ENCODE results near the gene OAF.

Gene OAF

DNA sequence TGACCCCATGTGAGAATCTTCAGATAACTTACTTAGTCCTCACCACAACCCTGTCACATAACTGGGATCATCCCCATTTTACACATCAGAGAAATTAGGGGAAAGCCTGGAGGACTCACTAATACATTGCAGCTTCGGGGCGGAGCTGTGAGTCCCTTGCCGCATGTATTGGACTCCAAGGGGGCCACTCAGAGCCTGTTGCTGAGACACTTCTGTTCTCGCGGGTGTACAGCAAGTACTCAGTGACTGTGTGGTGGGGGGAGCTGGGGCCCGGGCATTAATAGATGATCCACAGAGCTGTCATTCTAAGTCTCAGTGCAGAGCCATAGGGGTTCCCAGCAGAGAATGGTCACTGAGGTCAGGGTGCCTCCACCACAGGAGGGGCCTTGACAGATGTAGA lies 13.5 kb downstream of the OAF start:
- DNase-seq, result no peak

DNA sequence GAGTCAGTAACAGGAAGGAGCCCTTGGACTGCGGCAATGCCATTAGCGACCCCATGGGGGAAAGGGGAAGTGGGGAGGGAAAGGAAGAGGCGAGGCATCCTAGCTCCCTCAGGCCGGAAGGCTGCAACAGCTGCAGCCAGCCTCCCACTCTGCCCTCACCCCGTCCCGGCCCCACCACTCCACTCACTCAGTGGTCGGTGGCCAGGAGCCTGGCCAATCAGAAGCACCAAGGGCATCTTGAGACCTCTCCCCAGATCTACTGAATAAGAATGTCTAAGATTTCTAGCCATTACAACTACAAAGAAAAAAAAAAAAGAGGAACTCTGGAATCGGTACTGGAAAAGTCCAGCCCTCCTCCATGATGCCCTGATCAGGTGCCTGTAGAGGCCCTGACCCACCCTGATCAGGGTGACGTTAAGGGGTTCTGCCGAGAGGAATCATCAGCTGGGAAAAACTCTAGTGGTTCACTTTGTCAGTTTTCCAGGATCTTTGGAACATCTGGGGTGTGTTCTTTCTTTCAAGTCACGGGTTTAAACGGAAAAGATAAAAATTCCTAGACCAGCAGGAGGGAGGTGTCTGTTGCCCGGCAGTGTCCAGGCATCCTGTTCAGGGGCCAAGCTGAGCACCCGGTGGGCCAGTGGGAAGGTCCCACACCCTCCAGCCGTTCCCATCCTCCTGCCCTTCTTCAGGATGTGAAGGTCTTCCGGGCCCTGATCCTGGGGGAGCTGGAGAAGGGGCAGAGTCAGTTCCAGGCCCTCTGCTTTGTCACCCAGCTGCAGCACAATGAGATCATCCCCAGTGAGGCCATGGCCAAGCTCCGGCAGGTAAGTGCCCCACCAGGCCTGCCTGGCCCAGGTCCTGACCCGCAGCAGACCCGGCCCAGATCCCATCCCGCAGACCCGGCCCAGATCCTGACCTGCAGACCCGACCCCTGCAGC lies 14.4 kb downstream of the OAF start:
- DNase-seq, result no peak

DNA sequence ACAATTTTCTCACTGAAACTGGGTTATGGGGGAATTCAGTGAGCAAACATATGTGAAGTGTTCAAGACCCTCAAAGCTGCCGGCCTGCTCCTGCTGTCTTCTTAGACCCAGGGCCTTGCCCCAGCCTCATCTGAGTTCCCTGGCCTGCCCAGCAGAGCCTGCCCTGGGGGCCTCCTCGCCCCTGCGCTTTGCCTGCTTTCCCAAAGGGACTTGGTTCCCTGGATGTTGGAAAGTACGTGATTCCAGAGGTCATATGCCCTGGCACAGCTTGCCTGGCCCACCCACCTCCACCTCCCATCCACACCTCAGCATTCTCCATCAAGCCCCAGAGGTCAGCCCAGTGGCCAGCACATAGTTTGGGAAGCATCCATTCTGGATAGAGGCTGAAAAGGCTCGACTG lies 15.4 kb downstream of the OAF start:
- no peak for DNase-seq

DNA sequence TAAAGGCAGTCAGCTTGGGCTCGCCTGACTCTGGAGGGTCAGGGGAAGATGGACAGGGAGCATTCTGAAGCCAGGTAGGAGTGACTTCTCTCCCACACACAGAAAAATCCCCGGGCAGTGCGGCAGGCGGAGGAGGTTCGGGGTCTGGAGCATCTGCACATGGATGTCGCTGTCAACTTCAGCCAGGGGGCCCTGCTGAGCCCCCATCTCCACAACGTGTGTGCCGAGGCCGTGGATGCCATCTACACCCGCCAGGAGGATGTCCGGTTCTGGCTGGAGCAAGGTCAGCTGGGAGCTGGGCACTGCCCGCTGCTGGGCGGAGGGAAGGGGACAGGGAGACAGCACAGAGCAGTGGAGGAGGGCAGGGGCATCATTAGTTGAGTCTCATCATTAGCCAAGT lies 15.9 kb downstream of the OAF start:
- no peak for DNase-seq

DNA sequence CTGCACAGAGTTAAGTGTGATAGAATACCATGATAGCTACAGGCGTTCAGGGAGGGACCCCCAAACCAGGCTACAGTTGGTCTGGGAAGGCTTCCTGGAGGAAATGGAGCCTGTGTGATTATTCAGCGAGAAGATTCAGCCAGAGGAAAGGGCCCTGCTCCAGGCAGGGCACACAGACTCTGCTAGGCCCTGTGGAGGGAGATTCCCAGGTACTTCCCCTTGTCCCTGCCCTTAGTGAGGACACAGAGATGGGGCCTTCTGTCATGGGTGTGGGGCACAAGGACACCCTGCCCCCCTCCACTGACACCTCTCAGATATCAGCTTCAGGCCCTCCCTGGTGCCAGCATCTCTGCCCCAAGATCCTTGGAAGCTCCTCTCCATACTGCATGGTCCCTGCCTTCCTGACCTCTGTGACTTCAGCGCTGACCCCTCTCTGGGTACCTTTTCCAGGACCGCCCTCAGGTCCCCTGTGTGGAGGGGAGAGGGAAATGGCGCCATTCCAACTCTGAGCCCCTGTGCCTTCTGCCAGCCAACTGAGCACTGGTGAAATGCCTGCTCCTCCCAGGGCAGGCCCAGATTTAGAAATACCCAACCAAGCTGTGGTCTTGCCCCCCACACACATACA lies 16.5 kb downstream of the OAF start:
- no peak for DNase-seq

DNA sequence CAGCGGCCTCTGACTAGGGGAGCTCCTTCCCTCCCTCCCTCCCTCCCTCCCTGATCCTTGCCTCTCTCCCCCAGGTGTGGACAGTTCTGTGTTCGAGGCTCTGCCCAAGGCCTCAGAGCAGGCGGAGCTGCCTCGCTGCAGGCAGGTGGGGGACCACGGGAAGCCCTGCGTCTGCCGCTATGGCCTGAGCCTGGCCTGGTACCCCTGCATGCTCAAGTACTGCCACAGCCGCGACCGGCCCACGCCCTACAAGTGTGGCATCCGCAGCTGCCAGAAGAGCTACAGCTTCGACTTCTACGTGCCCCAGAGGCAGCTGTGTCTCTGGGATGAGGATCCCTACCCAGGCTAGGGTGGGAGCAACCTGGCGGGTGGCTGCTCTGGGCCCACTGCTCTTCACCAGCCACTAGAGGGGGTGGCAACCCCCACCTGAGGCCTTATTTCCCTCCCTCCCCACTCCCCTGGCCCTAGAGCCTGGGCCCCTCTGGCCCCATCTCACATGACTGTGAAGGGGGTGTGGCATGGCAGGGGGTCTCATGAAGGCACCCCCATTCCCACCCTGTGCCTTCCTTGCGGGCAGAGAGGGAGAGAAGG lies 18.1 kb downstream of the OAF start:
- DNase-seq, result no peak

DNA sequence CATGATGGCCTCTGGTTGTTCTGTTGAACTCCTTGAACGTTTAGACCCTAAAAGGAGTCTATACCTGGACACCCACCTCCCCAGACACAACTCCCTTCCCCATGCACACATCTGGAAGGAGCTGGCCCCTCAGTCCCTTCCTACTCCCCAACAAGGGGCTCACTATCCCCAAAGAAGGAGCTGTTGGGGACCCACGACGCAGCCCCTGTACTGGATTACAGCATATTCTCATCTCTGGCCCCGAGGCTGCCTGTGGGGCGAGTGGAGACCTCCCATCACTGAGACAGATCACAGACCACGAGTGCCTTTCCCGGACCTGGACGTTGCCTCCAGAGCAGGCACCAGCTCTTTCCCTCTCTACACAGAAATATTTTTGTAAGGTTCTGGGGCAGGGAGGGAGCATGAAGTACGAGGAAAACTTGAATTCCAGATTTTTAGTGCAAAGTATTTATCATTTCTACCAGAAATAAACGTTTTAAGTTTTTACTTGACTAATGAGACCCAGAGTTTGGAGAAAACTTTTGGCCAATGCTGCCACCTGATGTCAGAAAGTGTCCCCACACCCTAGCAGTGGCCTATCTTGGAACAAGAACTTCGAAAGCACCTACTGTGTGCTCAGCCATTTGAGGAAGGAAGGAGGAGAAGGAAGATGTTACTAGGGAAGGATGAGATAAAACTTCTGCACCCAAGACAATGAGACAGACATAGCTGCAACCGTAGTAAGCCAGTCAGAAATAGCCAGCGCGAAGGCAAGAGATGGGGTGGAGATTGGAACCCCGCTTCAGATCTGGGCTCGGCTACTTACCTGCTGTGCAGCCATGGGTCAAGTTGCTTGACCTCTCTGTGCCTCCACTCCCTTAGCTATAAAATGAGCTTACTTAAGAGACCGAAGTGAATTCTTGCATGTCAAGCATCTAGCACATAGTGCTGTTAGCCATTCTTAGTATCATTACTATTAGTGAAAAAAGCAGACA lies 18.9 kb downstream of the OAF start:
- no peak for DNase-seq

DNA sequence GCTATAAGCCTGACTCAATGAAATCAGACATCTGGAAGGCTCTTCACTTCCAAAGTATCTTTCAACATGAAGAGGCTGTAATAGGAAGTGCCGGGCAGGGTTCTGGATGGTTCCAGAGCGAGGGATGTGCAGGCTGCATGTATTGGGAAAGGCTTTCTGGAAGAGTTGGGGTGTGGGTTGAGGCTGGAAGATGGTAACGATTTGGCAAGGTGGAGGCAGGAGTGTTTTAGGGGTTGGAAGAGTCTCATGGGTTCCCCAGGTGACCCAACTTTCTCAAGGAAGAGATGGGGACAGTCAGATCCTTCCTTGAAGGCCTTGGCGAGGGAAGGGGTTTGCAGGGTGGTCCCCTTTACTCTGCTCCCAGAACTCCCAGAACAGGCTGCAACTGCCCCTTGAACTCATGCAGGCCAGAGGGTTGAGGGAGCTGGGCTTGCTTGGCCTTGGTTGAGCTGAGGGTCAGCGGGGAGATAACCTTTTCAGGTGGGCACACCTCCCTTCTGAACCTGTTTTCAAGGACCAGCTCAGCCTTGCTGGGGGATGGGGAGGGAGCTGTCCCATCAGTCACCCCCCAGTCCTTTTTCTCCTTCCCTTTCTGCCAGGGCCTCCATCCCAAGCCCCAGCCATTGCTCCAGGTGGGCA lies 19.7 kb downstream of the OAF start:
- DNase-seq, result no peak

DNA sequence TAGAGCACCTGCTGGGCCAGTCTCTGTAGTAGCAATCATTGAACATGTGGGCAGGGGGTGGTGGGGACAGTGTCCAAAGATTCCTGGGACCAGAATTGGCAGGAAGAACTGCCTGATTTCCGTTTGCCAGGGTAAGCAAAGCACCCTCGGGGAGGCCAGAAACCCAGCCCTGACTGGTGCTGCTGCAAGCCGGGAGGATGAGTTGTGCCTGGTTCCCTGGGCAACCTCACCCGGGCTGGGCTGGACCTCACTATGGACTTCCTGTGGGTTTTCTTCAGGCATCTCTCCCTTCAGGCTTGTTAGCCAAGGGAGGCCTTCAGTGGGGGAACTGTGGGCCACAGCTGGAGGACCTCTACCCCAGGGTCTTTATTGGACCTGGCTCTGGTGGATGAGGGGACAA lies 21.1 kb downstream of the OAF start:
- no peak for DNase-seq

DNA sequence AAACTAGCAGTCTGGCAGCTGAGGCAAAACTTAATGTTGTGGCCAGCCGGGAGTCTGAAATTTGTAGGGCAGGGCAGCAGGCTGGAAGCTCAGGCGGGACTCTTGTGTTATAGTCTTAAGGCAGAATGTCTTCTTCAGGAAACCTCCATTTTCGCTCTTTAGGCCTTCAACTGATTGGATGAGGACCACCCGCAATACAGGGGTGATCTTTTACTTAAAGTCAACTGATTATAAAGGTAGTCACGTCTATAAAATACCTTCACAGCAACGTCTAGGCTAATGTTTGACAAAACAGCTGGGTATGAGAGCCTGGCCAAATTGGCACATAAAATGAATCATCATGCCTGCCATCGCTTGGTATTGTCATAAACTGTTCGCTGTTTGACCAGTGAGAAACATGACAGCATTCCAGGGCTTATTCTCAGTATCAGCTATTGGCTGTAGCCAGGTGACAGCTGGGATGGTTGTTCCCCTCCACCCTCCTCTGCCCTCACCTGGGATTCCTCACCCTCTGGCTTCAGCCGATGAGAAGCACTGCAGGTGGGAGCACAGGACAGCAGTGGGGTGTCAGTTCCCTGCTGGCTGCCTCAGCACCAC lies 22.5 kb downstream of the OAF start:
- DNase-seq, result no peak

DNA sequence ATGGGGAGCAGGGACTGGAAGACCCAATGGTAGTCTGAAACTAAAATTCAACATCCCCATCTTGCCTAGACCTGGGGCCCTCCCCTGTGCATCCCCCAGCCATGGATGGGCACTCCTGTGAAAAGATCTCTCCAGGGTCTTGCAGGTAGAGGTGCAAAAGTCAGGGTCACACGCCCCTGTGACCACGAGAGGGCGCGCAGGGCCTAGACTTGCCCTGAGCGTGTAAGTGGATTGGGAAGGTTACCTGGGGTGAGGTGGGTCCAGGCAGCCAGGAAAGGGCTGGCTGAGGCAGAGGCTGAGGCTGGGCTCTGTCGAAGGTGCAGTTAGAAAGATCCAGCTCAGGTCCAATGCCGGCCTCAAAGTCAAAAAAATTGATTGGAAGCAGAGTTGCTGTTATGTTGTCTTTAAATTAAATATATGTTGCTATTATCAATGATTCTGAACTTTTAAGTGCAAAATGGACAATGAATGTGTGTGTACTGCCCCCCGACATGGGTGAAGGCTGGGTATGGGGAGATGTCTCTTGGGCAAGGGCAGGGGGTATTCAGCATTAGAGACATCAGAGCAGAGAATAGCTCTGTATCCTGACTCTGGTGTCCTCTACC lies 24.3 kb downstream of the OAF start:
- DNase-seq, result peak; percentile 53

DNA sequence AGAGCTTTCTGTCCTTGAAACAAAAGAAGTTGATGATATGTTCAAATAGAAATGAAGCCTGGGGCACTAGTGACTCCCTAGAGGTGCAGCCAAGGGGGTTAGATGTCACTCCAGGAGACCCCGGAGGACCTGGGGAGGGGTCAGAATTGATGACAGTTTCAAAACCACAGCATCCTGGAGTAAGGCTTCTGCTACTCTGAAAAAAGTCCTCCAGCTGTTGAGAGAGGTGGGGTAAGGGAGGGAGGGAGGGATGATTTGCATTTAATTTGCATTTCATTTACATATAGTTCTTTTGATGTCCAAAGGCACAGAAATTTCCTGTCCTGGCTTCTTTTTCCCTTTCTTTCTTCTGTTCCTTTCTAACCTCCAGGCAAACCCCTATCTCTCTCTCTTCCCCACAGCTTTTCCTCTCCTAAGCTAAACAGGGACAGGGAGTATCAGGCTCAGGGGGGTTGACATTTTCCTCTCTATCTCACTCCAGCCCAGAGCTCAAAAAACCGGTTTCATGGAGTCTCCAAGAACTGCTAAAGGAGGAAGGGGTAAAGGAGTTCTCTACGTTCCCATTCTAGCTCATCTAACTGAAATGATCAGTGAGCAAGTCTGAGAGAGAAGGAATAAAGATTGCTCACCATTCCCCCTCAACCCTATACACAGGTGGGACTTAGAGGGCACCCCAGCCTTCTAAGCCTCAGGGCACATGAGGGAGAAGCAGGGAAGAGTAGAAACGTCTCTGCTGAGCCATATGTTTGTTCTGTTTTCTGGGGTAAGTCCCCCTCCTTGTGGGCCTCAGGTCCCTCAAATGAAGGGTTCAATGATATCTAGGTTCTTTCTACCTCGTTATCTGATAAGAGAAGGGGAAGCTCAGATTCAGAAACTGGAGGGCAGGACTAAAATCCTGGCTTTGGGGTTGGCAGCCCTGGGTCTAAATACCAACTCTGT lies 25.6 kb downstream of the OAF start:
- DNase-seq, result no peak

DNA sequence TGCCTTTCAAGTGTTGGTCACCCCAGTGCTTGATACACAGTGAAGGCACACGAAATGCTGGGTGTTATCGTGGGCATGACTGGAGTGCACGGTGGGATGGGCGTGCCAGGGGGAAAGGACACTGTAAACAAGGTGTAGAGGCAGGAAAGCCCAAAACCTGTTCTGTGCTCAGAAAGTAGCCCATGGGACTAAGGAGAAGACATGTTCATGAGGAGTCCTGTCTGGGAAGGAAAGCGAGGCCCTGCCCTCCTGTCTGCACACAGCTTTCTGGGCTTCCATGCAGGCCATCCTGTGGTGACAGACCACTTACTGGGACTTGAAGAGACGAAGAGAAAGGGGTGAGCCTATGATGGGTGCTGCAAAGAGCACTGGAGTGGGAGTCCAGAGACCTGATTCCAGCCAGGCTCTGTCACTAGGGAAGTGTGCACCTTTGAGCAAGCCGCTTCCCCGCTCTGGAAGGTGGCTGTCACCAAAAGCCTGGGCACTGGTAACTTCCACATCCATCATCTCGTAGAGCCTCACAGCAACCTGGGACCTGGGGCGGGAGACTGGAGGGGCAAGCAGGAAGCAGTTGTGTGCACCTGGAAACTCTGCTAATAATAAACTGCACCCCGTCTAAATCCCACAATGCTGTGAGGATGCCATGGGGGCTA lies 28.3 kb downstream of the OAF start:
- DNase-seq, result no peak

DNA sequence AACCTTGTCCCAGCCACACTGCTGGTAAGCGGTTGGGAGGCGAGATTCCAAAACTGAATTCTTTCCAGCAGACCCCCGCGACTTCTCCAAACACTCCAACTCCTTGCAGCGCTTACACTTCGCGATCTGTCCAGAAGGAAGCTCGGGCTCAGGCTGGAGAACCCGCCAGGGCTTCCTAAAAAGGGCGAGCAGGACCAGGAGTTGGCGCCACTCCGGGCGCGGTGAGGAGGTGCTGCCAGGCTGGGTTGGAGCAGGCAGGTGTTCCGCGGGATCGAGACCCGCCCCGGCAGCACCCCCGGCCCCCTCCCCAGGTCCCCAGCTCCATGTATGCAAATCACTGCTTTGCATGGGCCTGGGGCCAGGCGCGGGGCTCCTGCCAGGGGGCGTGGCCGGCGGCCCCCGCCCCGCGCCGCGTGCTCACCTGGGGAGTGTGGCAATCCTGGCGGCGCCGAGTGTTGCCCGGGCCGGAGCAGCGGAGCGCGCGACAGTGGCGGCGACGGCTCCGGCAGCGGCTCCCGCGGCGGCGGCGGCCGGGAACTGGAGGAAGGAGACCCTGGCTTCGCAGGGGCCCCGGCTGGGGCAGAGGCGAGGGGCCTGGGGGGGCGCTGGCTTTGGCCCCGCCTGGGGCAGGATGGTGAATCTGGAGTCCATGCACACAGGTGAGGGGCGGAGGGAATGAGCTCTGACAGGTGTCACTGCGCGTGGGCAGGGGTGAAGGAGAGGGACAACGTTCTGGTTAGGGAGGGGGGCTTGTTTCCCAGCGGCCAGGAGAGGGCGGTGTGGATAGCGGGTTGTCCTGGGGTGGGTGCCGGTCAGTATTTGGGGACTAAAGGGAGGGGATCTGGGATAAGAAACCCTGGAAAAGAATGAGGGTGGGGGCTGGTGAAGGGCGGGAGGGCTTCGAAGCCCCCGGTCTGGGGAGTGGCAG lies 29.1 kb downstream of the OAF start, which contains the start of gene POU2F3:
Gene POU2F3 (plus strand): TSS at position 428 of the 928 bp plus-strand sequence. CDS start 204 bp downstream, at position 632.
- no peak for DNase-seq

DNA sequence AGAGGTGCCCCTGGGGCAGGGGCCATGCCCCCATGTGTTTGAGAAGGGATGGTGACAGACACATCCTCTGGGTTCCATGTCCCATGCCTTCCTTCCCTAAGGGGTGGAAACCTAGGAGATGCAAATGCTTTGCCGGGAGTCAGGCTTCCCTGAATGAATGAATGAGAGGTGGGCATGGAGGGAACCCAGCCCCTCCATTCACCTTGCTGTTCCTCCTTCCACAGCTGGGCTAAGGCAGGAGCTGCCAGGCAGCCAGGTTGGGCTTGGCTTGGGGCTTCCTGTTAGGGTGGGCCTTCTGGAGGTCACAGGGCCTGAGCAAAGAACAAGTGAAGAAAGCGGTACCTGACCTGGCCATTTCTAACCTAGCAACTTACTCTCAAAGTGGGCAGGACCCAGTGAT lies 30.0 kb downstream of the OAF start:
- no peak for DNase-seq

DNA sequence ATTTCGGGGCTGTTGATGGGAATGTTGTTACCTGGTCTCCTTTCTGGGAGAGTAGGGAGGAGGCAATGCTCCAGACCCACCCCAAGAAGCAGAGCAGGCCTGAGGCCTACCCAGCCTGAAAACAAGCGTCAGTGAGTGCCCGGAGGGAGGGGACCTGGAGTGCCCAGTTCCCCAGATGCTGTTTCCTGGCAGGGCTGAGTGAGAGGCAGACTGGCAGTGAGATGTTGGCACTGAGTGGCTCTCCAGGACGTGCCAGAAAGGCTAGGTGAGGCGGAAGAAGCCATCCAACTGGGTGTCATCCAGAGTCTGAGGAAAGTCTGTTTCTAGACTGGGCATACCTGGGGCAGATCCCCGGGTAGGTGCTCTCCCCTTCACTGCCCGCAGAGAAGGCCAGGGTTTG lies 30.4 kb downstream of the OAF start:
- no peak for DNase-seq

DNA sequence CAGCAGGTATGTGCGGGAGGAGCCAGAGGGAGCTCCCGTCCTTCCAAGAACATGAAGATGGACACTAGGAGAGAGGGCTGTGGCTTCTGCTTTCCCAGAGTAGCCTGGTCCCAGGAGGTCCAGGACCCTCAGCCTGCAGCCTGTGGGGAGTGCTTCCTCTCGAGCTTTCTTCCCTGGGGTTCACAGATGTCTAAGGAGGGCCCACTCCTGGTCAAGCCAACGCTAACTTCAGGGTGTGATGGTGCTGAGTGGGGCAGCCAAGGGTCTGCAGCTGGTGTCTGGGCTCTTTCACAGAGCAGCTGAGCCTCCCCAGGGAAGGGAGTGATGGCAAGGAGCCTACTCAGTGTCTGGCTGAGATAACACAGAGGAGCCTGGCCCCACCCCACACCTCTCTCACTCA lies 32.4 kb downstream of the OAF start:
- no peak for DNase-seq
